ENCODE data around the gene RSRP1.

The RSRP1 gene

GRCh38 chr1:25208092-25208491, 39.2 kb downstream of the RSRP1 start:
- no peak overlapping the region for H3K4me3 ChIP-seq (ENCODE audit: low read depth, low read length)
- TF ChIP-seq, protein P1, sequence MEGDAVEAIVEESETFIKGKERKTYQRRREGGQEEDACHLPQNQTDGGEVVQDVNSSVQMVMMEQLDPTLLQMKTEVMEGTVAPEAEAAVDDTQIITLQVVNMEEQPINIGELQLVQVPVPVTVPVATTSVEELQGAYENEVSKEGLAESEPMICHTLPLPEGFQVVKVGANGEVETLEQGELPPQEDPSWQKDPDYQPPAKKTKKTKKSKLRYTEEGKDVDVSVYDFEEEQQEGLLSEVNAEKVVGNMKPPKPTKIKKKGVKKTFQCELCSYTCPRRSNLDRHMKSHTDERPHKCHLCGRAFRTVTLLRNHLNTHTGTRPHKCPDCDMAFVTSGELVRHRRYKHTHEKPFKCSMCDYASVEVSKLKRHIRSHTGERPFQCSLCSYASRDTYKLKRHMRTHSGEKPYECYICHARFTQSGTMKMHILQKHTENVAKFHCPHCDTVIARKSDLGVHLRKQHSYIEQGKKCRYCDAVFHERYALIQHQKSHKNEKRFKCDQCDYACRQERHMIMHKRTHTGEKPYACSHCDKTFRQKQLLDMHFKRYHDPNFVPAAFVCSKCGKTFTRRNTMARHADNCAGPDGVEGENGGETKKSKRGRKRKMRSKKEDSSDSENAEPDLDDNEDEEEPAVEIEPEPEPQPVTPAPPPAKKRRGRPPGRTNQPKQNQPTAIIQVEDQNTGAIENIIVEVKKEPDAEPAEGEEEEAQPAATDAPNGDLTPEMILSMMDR (IDR thresholded peaks at IDR 0.05; ENCODE audit: low read depth, low read length), result no peak

DNA sequence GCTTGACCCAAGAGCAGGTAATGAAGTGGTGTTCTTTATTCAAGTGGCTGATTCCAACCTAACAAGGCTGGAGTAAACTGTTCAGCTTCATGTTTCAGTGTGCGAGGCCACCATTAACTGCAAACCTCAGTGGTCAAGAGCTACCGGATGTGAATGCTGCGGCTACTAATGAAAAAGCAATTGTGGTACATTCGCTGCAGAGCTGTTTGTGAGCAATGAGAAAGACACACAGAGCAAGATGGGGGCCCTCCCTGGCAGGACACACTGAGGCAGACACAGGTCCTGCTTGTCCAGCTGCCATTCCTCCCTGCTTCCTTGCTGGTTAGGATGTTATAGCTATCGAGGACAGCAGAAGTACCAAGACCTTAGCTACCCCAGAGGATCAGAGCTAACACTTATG, 41.1 kb downstream of the RSRP1 start:
- no peak overlapping the region for H3K4me3 ChIP-seq (ENCODE audit: low read depth, low read length)
- TF ChIP-seq, protein P1 (IDR thresholded peaks at IDR 0.05; ENCODE audit: low read depth, low read length), result no peak

DNA sequence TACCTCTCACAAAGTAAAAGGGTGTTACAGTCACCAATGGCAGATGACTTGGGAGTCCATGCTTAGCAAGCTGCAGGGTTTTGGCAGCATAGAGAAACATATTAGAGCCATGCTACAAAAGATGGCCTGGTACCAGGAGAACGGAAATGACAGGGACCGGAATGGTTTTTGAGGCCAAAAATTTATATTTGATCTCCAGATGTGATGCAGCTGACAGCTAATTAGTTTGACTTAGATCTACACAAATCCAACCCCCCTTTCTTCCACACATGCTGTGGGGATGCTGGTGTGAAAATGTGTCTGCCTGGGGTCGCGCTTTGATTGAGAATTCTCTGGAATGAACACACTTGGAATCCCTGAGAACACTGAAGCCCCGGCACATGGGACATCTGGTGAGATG, 41.5 kb downstream of the RSRP1 start:
- H3K4me3 ChIP-seq (ENCODE audit: low read depth, low read length), result no peak overlapping the region
- TF ChIP-seq, protein P1 (IDR thresholded peaks at IDR 0.05; ENCODE audit: low read depth, low read length), result no peak

DNA sequence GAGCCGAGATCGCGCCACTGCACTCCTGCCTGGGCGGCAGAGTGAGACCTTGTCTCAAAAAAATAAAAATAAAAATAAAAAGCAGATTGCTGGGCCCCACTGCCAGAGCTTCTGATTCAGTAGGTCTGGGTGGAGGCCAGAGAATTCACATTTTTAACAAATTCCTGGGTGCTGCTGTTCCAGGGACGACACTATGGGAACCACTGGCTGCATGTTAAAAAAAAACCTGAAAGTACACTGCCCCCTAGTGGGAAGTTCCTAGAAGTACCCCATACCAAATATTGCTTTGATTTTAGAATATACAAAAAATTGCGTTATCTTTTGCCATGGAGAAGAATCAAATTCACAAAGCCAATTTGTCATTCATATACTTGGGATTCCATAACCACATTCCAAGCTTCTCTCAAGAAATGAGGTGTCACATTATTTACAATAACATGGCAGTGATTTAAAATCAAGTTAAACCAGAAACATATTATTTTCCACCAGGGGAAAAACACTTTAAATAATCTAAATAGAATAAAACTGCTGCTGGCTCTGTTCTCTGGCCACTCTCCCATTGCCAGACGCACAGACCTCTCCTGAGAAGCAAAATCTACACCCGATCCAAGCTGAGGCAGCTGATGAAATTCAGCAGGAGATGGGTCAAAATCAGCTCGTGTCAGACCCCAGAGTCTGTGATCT, 42.3 kb downstream of the RSRP1 start:
- no peak overlapping the region for H3K4me3 ChIP-seq (ENCODE audit: low read depth, low read length)
- TF ChIP-seq, protein P1 (IDR thresholded peaks at IDR 0.05; ENCODE audit: low read depth, low read length), result peak; percentile 52

- TF ChIP-seq, protein P1 (IDR thresholded peaks at IDR 0.05; ENCODE audit: low read depth, low read length), result no peak
- no peak overlapping the region for H3K4me3 ChIP-seq (ENCODE audit: low read depth, low read length)
Observed at GRCh38 chr1:25201006-25201405, 46.2 kb downstream of the RSRP1 start.

DNA sequence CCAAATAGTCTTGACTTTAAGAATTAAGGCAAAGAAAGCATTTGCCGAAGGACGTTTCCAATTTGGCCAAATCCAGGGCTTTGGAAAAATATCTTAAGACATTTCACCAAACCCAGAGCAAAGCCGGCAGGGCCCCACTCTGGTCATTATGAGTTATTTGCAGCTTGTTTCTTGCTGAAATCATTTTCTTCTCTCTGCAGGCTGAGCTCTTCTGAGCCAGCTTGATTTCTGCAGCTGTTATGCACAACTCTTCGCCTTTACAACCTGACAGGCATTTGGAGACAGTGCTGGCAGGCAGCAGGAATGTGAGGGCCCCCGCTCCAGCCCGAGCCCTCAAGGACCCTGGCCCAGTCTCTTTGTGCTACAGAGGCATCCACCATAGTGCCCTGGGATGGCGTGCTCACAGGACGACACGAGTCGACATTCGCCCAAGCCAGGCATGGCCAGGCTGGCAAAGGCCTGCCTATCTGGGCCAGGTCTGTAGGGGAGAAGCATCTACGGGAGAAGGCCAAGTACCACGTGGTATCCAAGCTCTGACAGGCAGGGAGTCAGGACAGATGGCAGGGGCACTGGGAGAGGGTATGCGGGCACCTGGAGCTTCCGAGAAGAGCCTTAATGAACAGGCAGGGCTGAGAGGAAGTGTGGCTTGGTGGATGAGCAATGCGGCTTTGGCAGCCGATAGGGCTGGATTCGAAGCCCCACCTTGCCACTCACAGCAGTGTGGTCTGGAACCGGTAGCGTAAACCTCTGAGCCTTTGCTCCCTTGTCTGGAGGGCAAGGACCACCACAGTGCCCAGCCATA, 47.2 kb downstream of the RSRP1 start:
- H3K4me3 ChIP-seq (ENCODE audit: low read depth, low read length), result no peak overlapping the region
- TF ChIP-seq, protein P1 (IDR thresholded peaks at IDR 0.05; ENCODE audit: low read depth, low read length), result no peak

DNA sequence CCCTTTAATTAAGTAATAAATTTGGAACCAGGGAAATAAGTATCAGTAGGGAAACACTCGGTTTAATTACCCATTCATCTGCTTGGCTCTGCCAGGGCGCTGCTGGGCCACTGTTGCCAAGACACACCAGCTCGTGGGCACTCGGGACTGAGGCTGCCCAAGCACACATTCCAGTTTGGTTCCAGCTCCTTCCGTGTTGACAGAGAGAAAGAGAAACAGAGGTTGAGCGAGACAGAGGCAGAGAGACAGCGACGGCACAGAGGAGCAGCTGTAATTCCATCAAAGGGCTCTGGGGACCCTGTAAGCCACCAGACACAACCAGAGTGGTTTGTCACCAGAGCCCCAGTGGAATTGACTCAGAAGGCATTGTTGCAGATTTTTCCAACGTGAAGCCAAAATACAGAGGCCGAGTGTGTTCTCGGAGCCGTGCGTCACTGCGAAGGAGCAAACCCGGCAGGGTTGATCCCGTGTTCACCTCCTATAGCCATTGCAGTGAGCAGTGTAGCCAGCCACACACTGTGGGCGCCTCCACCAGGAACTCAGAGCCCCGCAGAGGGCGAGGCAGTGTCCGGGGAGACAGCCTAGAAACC, 48.5 kb downstream of the RSRP1 start:
- TF ChIP-seq, protein P1 (IDR thresholded peaks at IDR 0.05; ENCODE audit: low read depth, low read length), result no peak
- H3K4me3 ChIP-seq (ENCODE audit: low read depth, low read length), result no peak overlapping the region
